ENCODE data around the gene ARMC7.
A peak's percentile ranks its signal among the peaks of the same experiment; 100 is the strongest.
"Not testable (repeated sequence)": the region's sequence is repeated elsewhere in the genome, so short reads cannot be mapped to it uniquely, and the experiment has no call there.

The ARMC7 gene

GRCh38 chr17:75103601-75104554 is 5.9 kb upstream of the ARMC7 start:
- DNase-seq, result no peak

GRCh38 chr17:75105126-75106080 is 4.4 kb upstream of the ARMC7 start:
- DNase-seq, result peak in 1 of 2 donors; percentile 28

- no peak for DNase-seq
Observed at GRCh38 chr17:75108193-75108592, 1.6 kb upstream of the ARMC7 start.

GRCh38 chr17:75109046-75109406 is 743 bp upstream of the ARMC7 start:
- no peak for DNase-seq

GRCh38 chr17:75110234-75110937 is 617 bp downstream of the ARMC7 start:
- DNase-seq, result no peak

DNA sequence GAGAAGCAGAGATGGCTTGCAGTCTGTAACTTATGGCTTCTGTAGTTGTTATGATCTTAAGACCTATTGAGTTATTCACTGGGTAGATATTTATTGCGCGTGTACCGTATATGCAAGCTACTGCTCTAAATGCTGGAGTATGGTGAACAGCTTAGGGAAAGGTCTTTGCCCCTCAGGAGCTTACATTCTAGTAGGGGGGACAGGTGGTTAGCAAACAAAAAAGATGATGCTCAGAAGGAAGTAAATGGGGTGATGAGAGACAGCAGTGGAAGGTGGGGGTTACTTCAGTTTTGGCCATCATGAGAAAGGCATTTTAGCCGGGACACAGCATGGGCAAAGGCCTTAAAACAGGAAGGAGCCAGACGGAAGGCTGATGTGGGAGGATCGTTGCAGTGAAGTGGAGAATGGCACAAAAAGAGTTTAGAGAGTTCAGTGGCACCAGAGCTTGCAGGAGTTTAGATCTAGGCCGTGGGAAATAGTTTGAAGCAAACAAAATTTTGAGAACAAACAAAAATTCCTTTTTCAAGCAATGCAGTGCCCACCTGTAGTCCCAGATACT is 2.1 kb downstream of the ARMC7 start:
- DNase-seq, result no peak

DNA sequence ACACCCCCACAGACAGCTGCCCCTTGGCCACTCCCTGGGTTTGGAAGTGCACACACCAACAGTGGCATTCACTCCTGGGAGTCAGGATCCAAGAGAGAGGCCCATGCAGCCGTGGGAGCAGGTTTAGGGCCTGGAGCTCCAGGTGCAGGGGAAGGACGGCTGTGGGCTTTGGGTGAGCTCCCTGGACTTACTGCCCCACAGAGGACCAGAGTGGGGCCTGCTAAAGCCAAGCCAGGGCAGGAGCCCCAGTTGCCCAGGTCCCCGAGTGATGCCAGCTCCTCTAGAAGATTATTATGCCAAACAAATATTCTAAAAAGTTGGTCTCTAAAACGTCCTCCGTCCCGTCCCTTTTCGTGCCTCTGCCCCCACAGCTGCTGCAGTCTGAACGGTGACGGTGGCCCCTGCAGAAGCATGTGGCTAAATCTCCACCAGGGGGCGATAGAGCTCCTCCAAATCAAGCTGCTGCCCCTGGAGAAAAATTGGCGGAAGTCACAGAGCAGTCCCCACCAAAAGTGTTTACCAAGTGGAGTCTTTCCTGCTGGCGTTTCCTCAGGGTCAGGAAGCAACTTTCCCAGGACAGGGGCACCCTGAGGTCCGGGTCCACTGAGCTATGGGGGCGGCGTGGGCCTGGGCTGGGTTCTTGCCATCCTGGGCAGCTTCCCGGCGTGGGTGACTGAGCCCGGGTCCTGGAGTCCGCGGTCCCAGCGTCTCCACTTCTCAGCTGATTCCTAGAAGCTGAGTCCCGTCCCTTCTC is 4.2 kb downstream of the ARMC7 start:
- peak; percentile 88 to 92 for DNase-seq

DNA sequence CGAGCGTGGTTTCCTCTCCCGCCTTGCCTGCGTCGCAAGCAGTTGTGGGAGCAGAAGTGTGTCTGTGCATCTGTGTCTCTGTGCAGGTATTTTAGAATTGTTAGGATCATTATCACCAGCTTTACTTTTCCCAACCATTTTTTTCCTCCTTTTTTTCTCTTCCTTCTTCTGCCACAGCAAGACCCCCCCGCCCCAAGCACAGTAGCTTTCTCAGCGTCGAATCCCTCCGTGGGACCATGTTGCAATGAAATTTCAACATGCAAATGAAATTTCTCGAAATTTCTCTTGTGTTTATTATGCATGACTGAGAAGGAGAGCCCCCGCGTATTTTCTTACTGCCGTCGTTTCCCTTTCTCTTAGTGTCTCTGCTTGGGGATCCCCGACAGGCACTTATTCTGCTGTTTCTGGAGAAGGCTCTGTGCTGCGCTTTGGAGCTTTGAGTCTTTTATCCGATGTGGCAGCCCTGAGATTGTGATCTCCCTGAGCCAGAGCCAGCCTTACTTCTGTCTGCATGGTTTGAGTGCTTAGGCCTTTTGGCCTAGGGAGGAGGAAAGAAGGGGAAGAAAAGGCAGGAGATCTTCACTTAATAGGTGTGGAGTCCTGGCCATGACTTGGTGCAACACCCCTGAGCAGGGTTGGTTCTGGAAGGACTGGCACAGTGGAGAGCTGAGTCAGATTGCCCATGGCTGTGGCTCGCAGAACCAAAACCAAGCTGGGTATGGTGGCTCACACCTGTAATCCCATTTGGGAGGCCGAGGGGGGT is 5.0 kb downstream of the ARMC7 start:
- DNase-seq, result no peak

- DNase-seq, result no peak
Observed at GRCh38 chr17:75115555-75115954, 5.8 kb downstream of the ARMC7 start.

DNA sequence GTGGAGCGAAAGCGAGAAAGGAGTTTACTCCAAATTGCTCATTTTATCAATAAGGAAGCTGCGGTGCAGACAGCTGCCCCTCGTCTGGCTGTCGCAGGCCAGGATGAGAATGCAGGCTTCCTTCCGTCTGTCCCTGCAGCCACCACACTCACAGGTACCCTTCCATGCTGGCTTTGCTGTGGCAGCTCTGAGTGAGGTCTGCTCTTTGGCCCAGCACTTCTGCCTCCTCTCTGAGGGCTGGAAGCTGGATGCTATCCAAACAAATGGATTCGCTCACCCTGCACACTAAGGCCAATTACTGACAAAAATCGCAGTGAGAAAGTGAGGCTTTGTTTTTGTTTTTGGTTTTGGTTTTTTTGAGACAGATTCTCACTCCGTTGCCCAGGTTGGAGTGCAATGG is 7.0 kb downstream of the ARMC7 start:
- no peak for DNase-seq

DNA sequence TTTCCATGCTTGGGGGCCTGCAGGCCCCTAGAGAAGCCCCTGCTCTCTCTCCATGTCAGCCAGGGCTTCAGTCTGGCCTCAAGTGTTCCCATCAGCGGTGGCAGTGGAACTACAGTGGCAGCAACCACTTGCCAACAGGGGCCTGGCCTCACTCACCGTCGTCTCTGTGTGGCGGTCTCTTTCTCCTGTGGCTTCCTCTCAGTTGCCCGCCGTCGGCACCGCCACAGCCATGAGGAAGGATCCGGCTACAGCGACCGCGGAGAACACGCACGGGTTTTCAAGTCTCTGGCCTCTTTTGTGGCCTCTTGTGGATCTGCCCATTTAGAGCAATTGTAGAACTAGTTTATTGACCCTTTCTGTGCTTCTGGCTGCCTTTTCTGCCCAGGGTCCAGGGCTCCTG is 8.5 kb downstream of the ARMC7 start:
- DNase-seq, result no peak

- DNase-seq, result peak; percentile 35 to 39
Observed at GRCh38 chr17:75124041-75124818, 14.5 kb downstream of the ARMC7 start.

GRCh38 chr17:75124819-75125162 is 15.0 kb downstream of the ARMC7 start:
- DNase-seq, result no peak

DNA sequence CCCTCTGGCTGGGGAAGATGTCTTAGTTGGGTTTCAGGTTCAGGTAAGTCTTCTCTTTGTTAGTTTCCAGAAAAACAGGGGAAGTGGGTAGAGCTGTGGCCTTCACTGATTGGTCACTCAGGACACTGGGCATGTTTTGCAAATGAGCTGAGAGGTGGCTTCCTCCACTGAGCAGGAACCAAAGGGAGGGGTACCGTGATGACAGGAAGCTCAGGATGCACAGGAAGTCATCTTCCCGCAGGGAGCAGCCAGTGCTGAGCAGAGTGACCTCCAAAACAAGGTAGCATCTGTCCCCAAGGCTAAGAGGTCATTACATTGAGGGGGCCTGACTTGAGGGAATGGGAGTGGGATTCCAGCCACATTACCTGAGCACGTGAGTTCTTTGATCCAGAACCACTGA is 16.2 kb downstream of the ARMC7 start:
- DNase-seq, result peak in 1 of 2 donors; percentile 23

DNA sequence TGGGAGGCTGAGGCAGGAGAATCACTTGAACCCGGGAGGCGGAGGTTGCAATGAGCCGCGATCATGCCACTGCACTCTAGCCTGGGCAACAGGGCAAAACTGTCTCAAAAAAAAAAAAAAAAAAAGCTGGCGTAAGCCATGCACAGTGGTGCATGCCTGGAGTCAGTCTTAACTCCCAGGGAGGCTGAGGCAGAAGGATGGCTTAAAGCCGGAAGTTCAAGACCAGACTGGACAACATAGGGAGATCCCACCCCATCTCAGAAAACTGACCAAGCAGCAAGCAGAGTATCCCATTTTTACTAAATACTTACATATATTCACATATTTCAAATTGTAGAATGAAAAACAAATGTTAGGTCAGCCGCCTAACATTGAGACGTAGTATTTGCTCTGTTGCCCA is 17.2 kb downstream of the ARMC7 start:
- no peak for DNase-seq

- DNase-seq, result not testable (repeated sequence)
Observed at GRCh38 chr17:75127936-75128335, 18.2 kb downstream of the ARMC7 start.

GRCh38 chr17:75128694-75129505 is 19.1 kb downstream of the ARMC7 start:
- DNase-seq, result no peak

DNA sequence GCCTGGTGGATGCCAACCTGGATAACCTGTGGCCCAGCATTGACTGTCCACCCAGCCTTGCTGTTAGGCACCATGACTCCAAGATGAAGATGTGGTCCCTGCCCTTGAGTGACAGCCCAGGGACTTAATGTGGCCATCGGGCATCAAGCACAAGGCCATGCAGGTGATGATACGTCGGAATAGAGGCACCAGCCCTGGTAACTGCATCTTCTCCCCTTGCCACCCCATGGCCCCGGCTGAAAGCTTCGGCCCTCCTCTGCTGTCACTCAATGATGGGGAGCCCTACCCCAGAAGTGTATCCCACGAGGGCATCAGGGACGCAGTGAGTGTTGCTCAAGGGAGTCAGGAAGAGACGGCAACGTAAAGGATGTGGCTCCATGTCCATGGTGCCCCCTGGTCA is 19.8 kb downstream of the ARMC7 start:
- no peak for DNase-seq

DNA sequence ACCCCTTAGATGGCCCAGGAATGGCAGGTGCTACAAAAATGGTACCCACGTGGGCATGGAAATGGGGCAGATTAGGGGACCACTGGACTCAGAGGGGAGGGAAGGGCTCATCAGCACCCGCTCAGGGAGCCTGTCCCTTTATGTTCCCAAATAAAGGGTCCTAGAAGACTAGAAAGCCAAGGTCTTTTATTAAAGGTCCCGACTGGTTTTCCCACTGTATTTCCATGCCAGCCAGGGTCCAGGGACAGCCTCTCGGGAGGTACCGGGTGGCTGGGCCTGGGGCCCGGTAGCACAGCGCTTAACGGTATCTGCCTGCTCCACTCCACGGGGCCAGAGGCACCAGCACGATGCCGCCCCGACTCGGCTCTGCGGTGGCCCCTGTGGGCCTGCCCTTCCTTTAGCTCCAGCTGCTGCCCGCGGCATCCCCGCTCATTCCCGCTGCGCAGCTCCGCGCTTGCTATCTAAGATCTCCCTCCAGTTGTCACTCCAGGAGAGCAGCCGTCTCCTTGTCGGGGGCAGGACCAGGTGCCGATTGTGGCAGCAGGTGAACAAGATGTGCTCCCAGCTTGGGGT is 20.4 kb downstream of the ARMC7 start:
- no peak for DNase-seq

All from CD4-positive, alpha-beta T cell treated with Interferon alpha-2 for 1 hour (primary cell).